HEK293 (cell line): Measurements from ENCODE around the gene BCL2L11.

Experiments
- CTCF ChIP-seq: fragments of 450-650 bp; formaldehyde crosslinking; IDR thresholded peaks from 2 replicates; pipeline ENCODE4 v1.5.1; 2016; ENCODE audit warnings: missing biosample characterization, missing genetic modification characterization
- INSM2 ChIP-seq: fragments of 450-650 bp; formaldehyde crosslinking; IDR thresholded peaks from 2 replicates; pipeline ENCODE4 v1.5.1; 2016; ENCODE audit warnings: missing biosample characterization, missing genetic modification characterization
- KLF17 ChIP-seq: fragments of 450-650 bp; formaldehyde crosslinking; IDR thresholded peaks from 2 replicates; pipeline ENCODE4 v1.5.1; 2016; ENCODE audit warnings: missing biosample characterization, missing genetic modification characterization
- OVOL3 ChIP-seq: fragments of 450-650 bp; formaldehyde crosslinking; IDR thresholded peaks from 2 replicates; pipeline ENCODE4 v1.5.1; 2016; ENCODE audit warnings: missing biosample characterization, missing genetic modification characterization
- PBX3 ChIP-seq: sonication (generic); formaldehyde crosslinking; IDR thresholded peaks from 2 replicates; pipeline ENCODE4 v1.8.1; 2022; ENCODE audit warnings: mild to moderate bottlenecking, moderate library complexity, missing genetic modification reagents
- REST ChIP-seq: fragments of 450-650 bp; formaldehyde crosslinking; IDR thresholded peaks from 2 replicates; pipeline ENCODE4 v1.5.1; 2016; ENCODE audit warnings: missing biosample characterization, missing genetic modification characterization
- ZNF26 ChIP-seq: fragments of 450-650 bp; formaldehyde crosslinking; IDR thresholded peaks from 2 replicates; pipeline ENCODE4 v1.5.1; 2016; ENCODE audit warnings: missing biosample characterization, missing genetic modification characterization
- ZNF610 ChIP-seq: fragments of 450-650 bp; formaldehyde crosslinking; IDR thresholded peaks from 2 replicates; pipeline ENCODE4 v1.5.1; 2016; ENCODE audit warnings: missing biosample characterization, missing genetic modification characterization, borderline replicate concordance
- ZNF776 ChIP-seq: fragments of 450-650 bp; formaldehyde crosslinking; IDR thresholded peaks from 2 replicates; pipeline ENCODE4 v1.5.0; 2017; ENCODE audit warnings: missing biosample characterization, missing genetic modification characterization, borderline replicate concordance
- ZSCAN16 ChIP-seq: fragments of 450-650 bp; formaldehyde crosslinking; IDR thresholded peaks from 2 replicates; pipeline ENCODE4 v1.5.1; 2016; ENCODE audit warnings: missing biosample characterization, missing genetic modification characterization

- TF ChIP-seq CTCF (tag by site-specific recombination) (no peak), REST (tag by site-specific recombination) (no peak), PBX3 (no peak), INSM2 (no peak), ZNF610 (no peak), OVOL3 (tag by site-specific recombination) (no peak), ZSCAN16 (tag by site-specific recombination) (no peak), KLF17 (tag by site-specific recombination) (no peak), ZNF776 (tag by site-specific recombination) (no peak), ZNF26 (tag by site-specific recombination) (no peak)
These were observed 19.1 kb upstream of the BCL2L11 start for GRCh38 chr2:111101592-111101991.
